Small intestine (tissue), 7 donors: ENCODE measurements around the gene SLC66A1. TPM values are rescaled to one million over a fixed set of nuclear protein-coding genes. Genes with fewer than 3 reads are reported as not detected.
"Not testable (repeated sequence)": the region's sequence is repeated elsewhere in the genome, so short reads cannot be mapped to it uniquely, and the experiment has no call there.

Experiments
- DNase-seq, 2 donors: peaks; one replicate each; pipeline versions ENCODE4 v3.0.0 to v3.0.0-alpha.2; 2013
- FAIRE-seq: peaks from 2 replicates; lab custom pipeline; 2012; peaks lifted over from hg19 to GRCh38; lab: Jason Lieb, UNC
- H3K27ac ChIP-seq, 3 donors: one replicate each; pipeline ENCODE4 v1.5.1; 2013; ENCODE audit warnings: low read length in 2 of 3, mild to moderate bottlenecking in 2 of 3, control low read depth in 1 of 3, inconsistent platforms in 1 of 3, low read depth in 1 of 3, moderate library complexity in 1 of 3
- H3K27me3 ChIP-seq, 3 donors: one replicate each; pipeline ENCODE4 v1.6.1; 2013; ENCODE audit warnings: low read length in 3 of 3, inconsistent platforms in 1 of 3; ENCODE audit not compliant: control insufficient read depth in 3 of 3, insufficient read depth in 3 of 3
- H3K36me3 ChIP-seq, 3 donors: one replicate each; pipeline ENCODE4 v1.6.1; 2013; ENCODE audit warnings: low read length in 3 of 3, inconsistent platforms in 1 of 3, low read depth in 1 of 3, mild to moderate bottlenecking in 1 of 3, moderate library complexity in 1 of 3; ENCODE audit not compliant: control insufficient read depth in 3 of 3, insufficient read depth in 2 of 3
- H3K4me1 ChIP-seq, 3 donors: one replicate each; pipeline ENCODE4 v1.6.1; 2013; ENCODE audit warnings: low read length in 2 of 3, inconsistent platforms in 1 of 3, low read depth in 1 of 3, mild to moderate bottlenecking in 1 of 3, moderate library complexity in 1 of 3; ENCODE audit not compliant: control insufficient read depth in 3 of 3, insufficient read depth in 2 of 3
- H3K4me3 ChIP-seq, 3 donors: one replicate each; pipeline ENCODE4 v1.5.1; 2013; ENCODE audit warnings: low read length in 3 of 3, control low read depth in 1 of 3, inconsistent platforms in 1 of 3, low read depth in 1 of 3, mild to moderate bottlenecking in 1 of 3, moderate library complexity in 1 of 3
- H3K9me3 ChIP-seq, 2 donors: one replicate each; pipeline ENCODE4 v1.6.1; 2013; ENCODE audit warnings: low read depth in 1 of 2, low read length in 1 of 2; ENCODE audit not compliant: control insufficient read depth in 2 of 2, insufficient read depth in 1 of 2
- WGBS, 3 donors: extraction: QIAGEN DNeasy Blood & Tissue Kit; methylation state at CpG; one replicate each; pipeline ENCODE4 v1.1.7; 2013; 5-methylcytosine and 5-hydroxymethylcytosine counted together
- polyA plus RNA-seq, 4 donors: library from polyadenylated mRNA; stranded (reverse) in 3 of 4; unstranded in 1 of 4; fragments of 200-250 nt in 3 of 4; fragments of 120-200 nt in 1 of 4; gene quantifications; one replicate each; pipeline versions ENCODE4 v1.2.1 to v1.2.3, GENCODE V29; 2013
- donor health status: healthy with polysubstance abuse.
- donor health status: control.
- donor health status: control.
- donor health status: Bipolar disorder and iron deficiency.
- donor health status: healthy.

The SLC66A1 gene
- polyA plus RNA-seq, 4 donors = 14.6 to 46.7 (median 30.0) TPM

DNA sequence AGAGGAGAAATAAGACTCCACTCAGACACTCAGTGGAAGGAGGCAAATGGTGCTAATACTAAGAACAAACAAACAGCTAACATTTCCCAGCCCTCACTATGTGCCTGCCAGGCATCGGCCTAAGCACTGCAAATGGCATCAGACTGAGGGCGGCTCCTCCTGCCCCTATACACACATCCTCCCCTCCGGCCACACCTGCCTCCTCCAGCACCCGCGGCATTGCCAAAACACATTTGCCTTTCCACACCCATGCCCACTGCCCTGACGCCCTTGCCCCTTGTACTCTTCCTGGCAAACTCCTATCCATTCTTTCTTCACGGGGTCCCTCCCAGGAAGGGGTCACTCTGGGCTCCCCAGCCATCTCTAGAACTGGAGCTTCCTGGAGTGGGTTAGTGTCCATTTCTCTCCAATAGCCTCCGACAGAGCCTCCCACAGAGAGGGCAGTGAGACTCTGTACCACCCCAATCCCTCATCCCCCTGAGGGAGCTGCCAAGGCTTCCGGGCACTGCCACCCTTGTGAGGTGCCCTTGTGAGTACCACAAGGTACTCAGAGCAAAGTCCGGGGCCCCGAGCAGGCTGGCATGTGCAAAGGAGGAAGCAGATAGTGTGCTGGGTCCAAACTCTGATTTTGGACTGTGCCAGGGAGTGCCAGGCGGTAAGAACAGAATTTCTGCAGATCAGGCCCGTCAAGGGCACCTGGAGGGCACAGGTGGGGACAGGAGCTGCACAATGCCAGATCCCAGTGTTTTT, 24.5 kb upstream of the SLC66A1 start:
- DNase-seq (peak in 1 of 2 donors; percentile 96), FAIRE-seq (no peak)
- Histone ChIP-seq H3K27ac (peak overlapping the region in 2 of 3 donors; percentile 93 to 94), H3K27me3 (no peaks in the 10 kb centered on the region), H3K36me3 (peaks cover 3 to 25% (median 16%) of the 10 kb centered on the region in 3 donors), H3K9me3 (peaks cover 0 to 7% of the 10 kb centered on the region in 2 donors), H3K4me1 (peaks cover 0 to 24% (median 0%) of the 10 kb centered on the region in 3 donors), H3K4me3 (peak overlapping the region in 1 of 3 donors; percentile 96)
- 23 to 69% (median 43%) methylated on average over 13 of the region's 13 CpGs for WGBS, 3 donors

GRCh38 chr1:19288324-19289241, 23.5 kb upstream of the SLC66A1 start, which contains the start of gene AKR7A3:
AKR7A3 (minus strand) TSS chr1:19288770; CDS start chr1:19288709, 61 bp downstream.
- H3K4me3 ChIP-seq = peak within 1 kb of the TSS; percentile 36 to 96 (median 47)
- H3K36me3 ChIP-seq = peaks cover 3 to 22% (median 16%) of the 10 kb centered on the region in 3 donors
- H3K9me3 ChIP-seq = peaks cover 0 to 13% of the 10 kb centered on the region in 2 donors
- H3K27ac ChIP-seq = peak within 1 kb of the TSS in 2 of 3 donors; percentile 93 to 94
- peak; percentile 85 to 90 for DNase-seq
- not testable (repeated sequence) for FAIRE-seq, H3K27me3 ChIP-seq
- WGBS, 3 donors = 1 to 15% (median 12%) methylated on average over 49 to 75 of the region's 82 CpGs
- peaks cover 0 to 24% (median 0%) of the 10 kb centered on the region in 3 donors for H3K4me1 ChIP-seq

- FAIRE-seq = no peak
- H3K27ac ChIP-seq = peak overlapping the region in 2 of 3 donors; percentile 56 to 88
These were observed 22.9 kb upstream of the SLC66A1 start for GRCh38 chr1:19289244-19289643.

DNA sequence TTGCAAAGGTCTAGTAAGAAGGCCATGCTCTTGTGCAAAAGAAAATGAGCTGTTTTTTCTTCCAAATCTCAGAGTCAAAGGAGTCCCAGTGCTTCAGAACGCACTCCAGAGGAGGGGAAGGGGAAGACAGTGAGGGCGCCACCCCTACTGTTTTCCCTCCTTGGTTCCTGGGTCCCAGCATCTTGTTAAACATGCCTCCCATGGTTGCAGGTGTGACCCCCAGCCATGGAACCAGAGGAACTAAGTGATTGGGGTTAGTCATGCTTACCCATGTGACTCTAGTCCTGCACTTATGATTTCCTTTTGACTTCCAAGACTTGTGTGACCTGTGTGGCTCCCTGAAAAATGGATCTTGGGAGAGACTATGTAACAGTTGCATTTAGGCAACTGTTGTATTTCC, 17.5 kb upstream of the SLC66A1 start:
- no peaks in the 10 kb centered on the region for H3K27me3 ChIP-seq
- DNase-seq = no peak
- no peak overlapping the region for H3K4me3 ChIP-seq
- no peak for FAIRE-seq
- H3K27ac ChIP-seq = no peak overlapping the region
- 76 to 100% (median 79%) methylated on average over 2 of the region's 2 CpGs for WGBS, 3 donors
- H3K9me3 ChIP-seq = peaks cover 0 to 40% of the 10 kb centered on the region in 2 donors
- H3K4me1 ChIP-seq = no peaks in the 10 kb centered on the region
- peaks cover 0 to 6% (median 0%) of the 10 kb centered on the region in 3 donors for H3K36me3 ChIP-seq

More at GRCh38 chr1:19289244-19289643, 22.9 kb upstream of the SLC66A1 start:
- Histone ChIP-seq H3K4me1 (peaks cover 0 to 24% (median 0%) of the 10 kb centered on the region in 3 donors), H3K4me3 (peak overlapping the region; percentile 36 to 96 (median 47)), H3K9me3 (peaks cover 0 to 20% of the 10 kb centered on the region in 2 donors), H3K27me3 (no peaks in the 10 kb centered on the region), H3K36me3 (peaks cover 3 to 16% (median 10%) of the 10 kb centered on the region in 3 donors)
- 16 to 48% (median 31%) methylated on average over 2 of the region's 2 CpGs for WGBS, 3 donors
- peak in 1 of 2 donors; percentile 77 for DNase-seq

GRCh38 chr1:19300211-19300610, 11.9 kb upstream of the SLC66A1 start:
- no peak overlapping the region for H3K4me3 ChIP-seq
- H3K4me1 ChIP-seq = no peaks in the 10 kb centered on the region
- H3K27me3 ChIP-seq = no peaks in the 10 kb centered on the region
- H3K9me3 ChIP-seq = peaks cover 0 to 14% of the 10 kb centered on the region in 2 donors
- DNase-seq (no peak), FAIRE-seq (no peak)
- WGBS, 3 donors = 89 to 95% (median 92%) methylated on average over 2 of the region's 2 CpGs
- no peak overlapping the region for H3K27ac ChIP-seq
- H3K36me3 ChIP-seq = peaks cover 8 to 36% (median 13%) of the 10 kb centered on the region in 3 donors

DNA sequence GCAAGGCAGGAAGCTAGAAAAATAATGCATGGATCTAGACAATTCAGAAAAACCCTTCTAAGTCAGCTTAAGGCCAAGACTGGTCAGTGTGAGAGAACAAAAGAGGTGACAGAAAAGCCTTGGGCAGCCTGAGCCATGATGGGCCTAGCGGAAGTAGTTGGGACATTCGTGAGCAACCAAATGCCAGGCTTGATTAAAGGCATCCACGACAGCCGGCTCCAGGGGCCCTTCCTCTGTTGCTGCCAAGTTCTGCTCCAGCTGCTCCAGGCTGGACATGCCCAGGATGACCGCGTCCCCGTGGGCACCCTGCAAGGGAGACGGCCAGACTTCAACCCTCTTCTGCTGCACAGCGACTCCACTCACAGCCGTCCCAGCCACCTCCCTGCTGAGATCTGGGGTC, 8.0 kb upstream of the SLC66A1 start:
- Histone ChIP-seq H3K4me1 (peaks cover 0 to 19% (median 4%) of the 10 kb centered on the region in 3 donors), H3K36me3 (peaks cover 16 to 65% (median 20%) of the 10 kb centered on the region in 3 donors)
- WGBS, 3 donors = 95 to 96% (median 95%) methylated on average over 10 of the region's 10 CpGs
- H3K9me3 ChIP-seq, H3K27ac ChIP-seq, H3K27me3 ChIP-seq, H3K4me3 ChIP-seq, FAIRE-seq, DNase-seq: not testable (repeated sequence)

DNA sequence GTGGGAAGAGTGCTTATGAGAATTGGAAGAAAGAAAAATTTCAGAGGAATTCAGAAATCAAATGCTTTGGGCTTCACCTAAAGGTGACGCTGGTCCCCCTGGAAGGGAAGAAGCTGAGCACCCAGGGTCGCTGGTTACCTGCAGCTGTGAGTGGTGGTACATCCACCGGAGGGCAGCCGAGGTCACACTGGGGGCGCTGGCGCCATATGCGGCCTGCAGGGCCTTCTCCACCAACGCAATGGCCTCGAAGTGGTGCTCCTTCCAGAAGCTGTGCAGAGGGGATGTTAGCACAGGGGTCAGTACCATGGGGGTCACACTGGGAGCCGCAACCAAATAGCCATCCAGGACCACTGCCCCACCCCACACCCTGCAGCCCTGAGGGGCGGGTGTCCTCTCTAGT, 6.2 kb upstream of the SLC66A1 start:
- WGBS, 3 donors = 92 to 97% (median 93%) methylated on average over 9 to 11 of the region's 11 CpGs
- H3K9me3 ChIP-seq = no peaks in the 10 kb centered on the region
- peaks cover 0 to 31% (median 4%) of the 10 kb centered on the region in 3 donors for H3K4me1 ChIP-seq
- no peak overlapping the region for H3K4me3 ChIP-seq
- no peaks in the 10 kb centered on the region for H3K27me3 ChIP-seq
- H3K27ac ChIP-seq = no peak overlapping the region
- DNase-seq (no peak), FAIRE-seq (no peak)
- H3K36me3 ChIP-seq = peaks cover 16 to 62% (median 20%) of the 10 kb centered on the region in 3 donors

DNA sequence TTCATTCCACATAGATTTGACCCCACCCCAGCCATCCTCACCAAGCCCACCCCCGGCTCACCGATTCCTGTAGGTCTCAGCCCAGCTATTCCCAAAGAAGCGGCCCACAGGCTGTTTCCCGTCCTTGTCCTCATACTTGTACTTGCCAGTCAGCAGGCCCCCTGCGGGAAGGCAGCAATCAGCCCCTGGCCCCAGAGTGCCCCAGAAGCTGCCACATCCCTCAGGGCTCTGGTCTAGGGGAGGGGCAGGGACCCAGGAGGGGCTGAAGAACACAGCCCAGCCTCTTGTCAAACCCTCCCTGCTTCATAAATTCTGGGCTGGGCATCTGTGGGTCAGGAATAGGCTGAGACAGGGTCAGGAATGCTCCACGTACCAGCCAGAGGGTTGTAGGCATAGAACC, 5.2 kb upstream of the SLC66A1 start:
- no peak for FAIRE-seq
- no peak for DNase-seq
- Histone ChIP-seq H3K27me3 (no peaks in the 10 kb centered on the region), H3K36me3 (peaks cover 16 to 58% (median 20%) of the 10 kb centered on the region in 3 donors), H3K27ac (no peak overlapping the region), H3K9me3 (no peaks in the 10 kb centered on the region), H3K4me3 (no peak overlapping the region), H3K4me1 (peaks cover 0 to 36% (median 4%) of the 10 kb centered on the region in 3 donors)
- 89 to 92% (median 92%) methylated on average over 6 of the region's 6 CpGs for WGBS, 3 donors
